ENCODE data around the gene PDE9A. TPM values are rescaled to one million over a fixed set of nuclear protein-coding genes. Genes with fewer than 3 reads are reported as not detected.

The PDE9A gene
- total RNA-seq, 4 donors from 2014 or later, result 26.7 to 30.6 (median 28.7) TPM

GRCh38 chr21:42750737-42751530, 97.5 kb downstream of the PDE9A start:
- no peak for TF ChIP-seq POLR2A (IDR thresholded peaks at IDR 0.05)
- TF ChIP-seq EP300 (IDR thresholded peaks at IDR 0.05), result no peak
- TF ChIP-seq, protein P1, sequence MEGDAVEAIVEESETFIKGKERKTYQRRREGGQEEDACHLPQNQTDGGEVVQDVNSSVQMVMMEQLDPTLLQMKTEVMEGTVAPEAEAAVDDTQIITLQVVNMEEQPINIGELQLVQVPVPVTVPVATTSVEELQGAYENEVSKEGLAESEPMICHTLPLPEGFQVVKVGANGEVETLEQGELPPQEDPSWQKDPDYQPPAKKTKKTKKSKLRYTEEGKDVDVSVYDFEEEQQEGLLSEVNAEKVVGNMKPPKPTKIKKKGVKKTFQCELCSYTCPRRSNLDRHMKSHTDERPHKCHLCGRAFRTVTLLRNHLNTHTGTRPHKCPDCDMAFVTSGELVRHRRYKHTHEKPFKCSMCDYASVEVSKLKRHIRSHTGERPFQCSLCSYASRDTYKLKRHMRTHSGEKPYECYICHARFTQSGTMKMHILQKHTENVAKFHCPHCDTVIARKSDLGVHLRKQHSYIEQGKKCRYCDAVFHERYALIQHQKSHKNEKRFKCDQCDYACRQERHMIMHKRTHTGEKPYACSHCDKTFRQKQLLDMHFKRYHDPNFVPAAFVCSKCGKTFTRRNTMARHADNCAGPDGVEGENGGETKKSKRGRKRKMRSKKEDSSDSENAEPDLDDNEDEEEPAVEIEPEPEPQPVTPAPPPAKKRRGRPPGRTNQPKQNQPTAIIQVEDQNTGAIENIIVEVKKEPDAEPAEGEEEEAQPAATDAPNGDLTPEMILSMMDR (IDR thresholded peaks at IDR 0.05), result no peak
- peaks cover 0 to 37% (median 18%) of the 10 kb centered on the region in 4 donors for H3K4me1 ChIP-seq
- H3K27ac ChIP-seq, result peak overlapping the region in 1 of 4 donors; percentile 38

DNA sequence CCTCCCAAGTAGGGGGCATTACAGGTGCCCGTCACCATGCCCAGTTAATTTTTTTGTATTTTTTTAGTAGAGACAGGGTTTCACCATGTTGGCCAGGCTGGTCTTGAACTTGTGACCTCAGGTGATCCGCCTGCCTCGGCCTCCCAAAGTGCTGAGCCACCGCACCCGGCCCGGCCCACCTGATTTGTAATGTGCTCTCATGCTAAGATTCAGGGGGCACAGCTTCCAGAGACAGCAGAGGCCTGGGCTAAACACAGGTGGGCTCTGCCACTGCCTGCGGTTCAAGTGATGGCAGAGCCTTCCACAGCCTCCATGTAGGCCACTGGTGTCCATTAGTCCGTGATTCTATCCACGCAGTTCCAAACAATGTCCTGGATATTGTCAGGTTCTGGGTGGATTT, 98.4 kb downstream of the PDE9A start:
- Histone ChIP-seq H3K27ac (peak overlapping the region in 1 of 4 donors; percentile 26), H3K27me3 (no peaks in the 10 kb centered on the region), H3K4me3 (no peak overlapping the region), H3K9me3 (no peaks in the 10 kb centered on the region), H3K36me3 (peaks cover 0 to 53% (median 2%) of the 10 kb centered on the region in 3 donors), H3K4me1 (peaks cover 0 to 30% (median 14%) of the 10 kb centered on the region in 4 donors)
- DNase-seq (ENCODE audit: low spot score in 2 of 2), result no peak
- 96 to 98% methylated on average over 9 of the region's 9 CpGs for WGBS, 2 donors
- TF ChIP-seq POLR2A (IDR thresholded peaks at IDR 0.05), result no peak
- TF ChIP-seq, protein P1 (IDR thresholded peaks at IDR 0.05), result no peak
- TF ChIP-seq EP300 (IDR thresholded peaks at IDR 0.05), result no peak

More at GRCh38 chr21:42750737-42751530, 97.5 kb downstream of the PDE9A start:
- Histone ChIP-seq H3K36me3 (peaks cover 0 to 43% (median 2%) of the 10 kb centered on the region in 3 donors), H3K9me3 (no peaks in the 10 kb centered on the region), H3K4me3 (no peak overlapping the region), H3K27me3 (no peaks in the 10 kb centered on the region)
- no peak for DNase-seq (ENCODE audit: low spot score in 2 of 2)
- WGBS, 2 donors, result 80 to 82% methylated on average over 23 of the region's 23 CpGs

- no peak for TF ChIP-seq EP300 (IDR thresholded peaks at IDR 0.05)
- TF ChIP-seq, protein P1 (IDR thresholded peaks at IDR 0.05), result no peak
- no peak overlapping the region for H3K4me3 ChIP-seq
- H3K27me3 ChIP-seq, result no peaks in the 10 kb centered on the region
- peaks cover 0 to 71% (median 2%) of the 10 kb centered on the region in 3 donors for H3K36me3 ChIP-seq
- no peaks in the 10 kb centered on the region for H3K9me3 ChIP-seq
- 85 to 88% methylated on average over 15 of the region's 15 CpGs for WGBS, 2 donors
- H3K4me1 ChIP-seq, result peaks cover 0 to 11% (median 4%) of the 10 kb centered on the region in 4 donors
- no peak overlapping the region for H3K27ac ChIP-seq
- no peak for DNase-seq (ENCODE audit: low spot score in 2 of 2)
These were observed 100.4 kb downstream of the PDE9A start for GRCh38 chr21:42753804-42754203.

DNA sequence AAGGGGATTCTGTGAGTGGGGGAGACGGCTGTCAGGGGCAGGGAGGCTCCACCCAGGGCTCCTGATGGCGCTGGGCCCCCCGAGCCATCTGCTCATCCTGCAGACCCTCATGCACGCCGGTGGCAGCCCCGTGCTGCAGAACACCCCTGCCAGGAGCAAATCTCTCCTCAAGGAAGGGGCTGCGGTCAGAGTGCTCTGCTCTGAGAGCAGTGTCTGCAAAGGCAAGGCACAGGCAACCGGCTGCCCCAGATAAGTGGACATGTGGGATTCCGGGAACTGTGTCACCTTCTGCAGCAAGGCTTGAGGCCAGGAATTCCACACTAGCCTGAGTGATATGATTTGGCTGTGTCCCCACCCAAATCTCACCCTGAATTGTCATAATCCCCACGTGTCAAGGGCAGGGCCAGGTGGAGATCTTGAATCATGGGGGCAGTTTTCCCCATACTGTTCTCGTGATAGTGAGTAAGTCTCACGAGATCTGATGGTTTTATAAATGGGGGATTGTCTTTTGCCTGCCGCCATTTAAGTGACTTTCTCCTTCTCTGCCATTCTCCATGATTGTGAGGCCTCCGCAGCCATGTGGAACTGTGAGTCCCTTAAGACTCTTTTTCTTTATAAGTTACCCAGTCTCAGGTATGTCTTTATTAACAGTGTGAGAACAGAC, 101.0 kb downstream of the PDE9A start:
- H3K36me3 ChIP-seq, result peaks cover 0 to 76% (median 2%) of the 10 kb centered on the region in 3 donors
- DNase-seq (ENCODE audit: low spot score in 2 of 2), result no peak
- TF ChIP-seq, protein P1 (IDR thresholded peaks at IDR 0.05), result no peak
- no peak for TF ChIP-seq EP300 (IDR thresholded peaks at IDR 0.05)
- no peak for TF ChIP-seq POLR2A (IDR thresholded peaks at IDR 0.05)
- no peaks in the 10 kb centered on the region for H3K9me3 ChIP-seq
- H3K4me3 ChIP-seq, result no peak overlapping the region
- H3K27me3 ChIP-seq, result no peaks in the 10 kb centered on the region
- H3K4me1 ChIP-seq, result peaks cover 0 to 6% (median under 1%) of the 10 kb centered on the region in 4 donors
- WGBS, 2 donors, result 71 to 81% methylated on average over 12 to 14 of the region's 14 CpGs
- H3K27ac ChIP-seq, result no peak overlapping the region
